GM19240 (cell line): ENCODE data around the gene NRARP.
A peak's percentile ranks its signal among the peaks of the same experiment; 100 is the strongest.
"Not testable (repeated sequence)": the region's sequence is repeated elsewhere in the genome, so short reads cannot be mapped to it uniquely, and the experiment has no call there.

Experiments
- DNase-seq: peaks from one replicate; pipeline ENCODE4 v3.0.0; 2011; ENCODE audit warnings: low spot score; ENCODE audit not compliant: insufficient read length

The NRARP gene

GRCh38 chr9:137302118-137302448 lies at the start of gene NRARP:
TSS of gene NRARP (minus strand) at chr9:137302271. CDS start at chr9:137301928, 343 bp downstream.
- DNase-seq: peak; percentile 92

GRCh38 chr9:137350696-137351584 lies 48.9 kb upstream of the NRARP start:
- DNase-seq: no peak

- no peak for DNase-seq
Measured at GRCh38 chr9:137349471-137350033, 47.5 kb upstream of the NRARP start.

DNA sequence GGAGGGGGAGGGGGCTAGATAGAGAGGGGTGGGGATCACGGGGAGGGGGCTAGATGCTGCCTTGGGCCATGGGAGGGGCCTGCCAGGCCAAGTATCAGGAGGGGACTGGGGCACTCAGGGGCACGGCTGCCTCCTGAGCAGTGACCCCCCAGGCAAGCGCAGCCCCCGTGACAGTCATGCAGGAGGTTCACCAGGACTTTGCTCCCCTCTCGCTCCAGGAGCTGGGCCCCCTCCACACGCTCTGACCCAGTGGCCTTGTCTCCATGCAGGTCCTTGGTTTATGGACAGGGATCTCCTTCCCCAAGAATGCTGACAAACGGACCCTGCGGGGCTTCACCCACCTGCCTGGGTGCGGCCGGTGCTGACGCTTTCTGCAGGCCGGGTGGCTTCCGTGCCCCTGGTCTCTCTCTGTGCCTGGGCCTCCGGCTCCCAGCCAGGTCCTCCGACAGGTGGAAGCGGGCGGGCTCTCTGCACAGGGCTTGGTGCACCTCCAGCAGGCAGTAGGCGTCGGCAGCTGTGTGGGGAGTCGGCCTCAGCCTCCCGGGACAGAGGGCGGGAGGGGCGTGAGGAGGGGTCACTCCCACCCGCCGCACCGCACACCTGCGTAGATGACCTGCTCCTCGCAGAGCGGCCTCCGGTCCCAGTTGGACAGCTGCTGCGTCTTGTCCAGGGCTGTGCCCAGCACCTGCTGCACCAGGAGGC lies 46.8 kb upstream of the NRARP start:
- no peak for DNase-seq

GRCh38 chr9:137347928-137348327 lies 45.9 kb upstream of the NRARP start:
- no peak for DNase-seq

GRCh38 chr9:137342482-137342881 lies 40.4 kb upstream of the NRARP start:
- DNase-seq: no peak

GRCh38 chr9:137341227-137341626 lies 39.2 kb upstream of the NRARP start:
- no peak for DNase-seq

DNA sequence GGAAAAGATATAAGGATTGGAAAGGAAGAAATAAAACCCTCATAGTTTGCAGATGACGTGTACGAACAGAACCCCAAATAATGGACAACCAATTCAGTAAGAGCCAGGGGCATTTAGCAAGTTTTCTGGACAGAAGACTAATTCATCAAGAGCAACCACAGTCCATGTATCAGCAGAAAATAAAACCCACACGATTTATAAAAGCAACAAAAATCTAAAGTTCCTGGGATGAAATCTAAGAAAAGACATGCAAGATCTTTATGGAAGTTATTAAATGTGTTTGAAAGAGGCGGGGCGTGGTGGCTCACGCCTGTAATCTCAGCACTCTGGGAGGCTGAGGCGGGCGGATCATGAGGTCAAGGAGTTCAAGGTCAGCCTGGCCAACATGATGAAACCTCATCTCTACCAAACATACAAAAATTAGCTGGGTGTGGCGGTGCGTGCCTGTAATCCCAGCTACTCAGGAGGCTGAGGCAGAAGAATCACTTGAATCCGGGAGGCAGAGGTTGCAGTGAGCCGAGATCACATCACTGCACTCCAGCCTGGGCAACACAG lies 37.9 kb upstream of the NRARP start:
- DNase-seq: not testable (repeated sequence)

GRCh38 chr9:137339045-137339907 lies 37.2 kb upstream of the NRARP start:
- no peak for DNase-seq

- no peak for DNase-seq
Measured at GRCh38 chr9:137336735-137337134, 34.7 kb upstream of the NRARP start.

GRCh38 chr9:137333016-137333671 lies 31.1 kb upstream of the NRARP start:
- no peak for DNase-seq

DNA sequence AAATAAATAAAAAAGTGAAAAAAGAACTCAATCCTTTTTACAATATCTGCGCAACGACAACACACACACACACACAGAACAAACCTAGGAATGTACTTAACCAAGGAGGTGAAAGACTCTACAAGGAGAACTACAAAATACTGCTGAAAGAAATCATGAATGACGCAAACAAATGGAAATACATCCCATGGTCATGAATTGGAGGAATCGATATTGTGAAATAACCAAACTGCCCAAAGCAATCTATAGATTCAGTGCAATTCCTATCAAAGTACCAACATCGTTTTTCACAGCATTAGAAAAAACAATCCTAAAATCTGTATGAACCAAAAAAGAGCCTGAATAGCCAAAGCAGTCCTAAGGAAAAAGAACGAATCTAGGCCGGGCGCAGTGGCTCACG lies 29.9 kb upstream of the NRARP start:
- no peak for DNase-seq

- no peak for DNase-seq
Measured at GRCh38 chr9:137330689-137331088, 28.6 kb upstream of the NRARP start.

GRCh38 chr9:137329590-137329989 lies 27.5 kb upstream of the NRARP start:
- DNase-seq: not testable (repeated sequence)

DNA sequence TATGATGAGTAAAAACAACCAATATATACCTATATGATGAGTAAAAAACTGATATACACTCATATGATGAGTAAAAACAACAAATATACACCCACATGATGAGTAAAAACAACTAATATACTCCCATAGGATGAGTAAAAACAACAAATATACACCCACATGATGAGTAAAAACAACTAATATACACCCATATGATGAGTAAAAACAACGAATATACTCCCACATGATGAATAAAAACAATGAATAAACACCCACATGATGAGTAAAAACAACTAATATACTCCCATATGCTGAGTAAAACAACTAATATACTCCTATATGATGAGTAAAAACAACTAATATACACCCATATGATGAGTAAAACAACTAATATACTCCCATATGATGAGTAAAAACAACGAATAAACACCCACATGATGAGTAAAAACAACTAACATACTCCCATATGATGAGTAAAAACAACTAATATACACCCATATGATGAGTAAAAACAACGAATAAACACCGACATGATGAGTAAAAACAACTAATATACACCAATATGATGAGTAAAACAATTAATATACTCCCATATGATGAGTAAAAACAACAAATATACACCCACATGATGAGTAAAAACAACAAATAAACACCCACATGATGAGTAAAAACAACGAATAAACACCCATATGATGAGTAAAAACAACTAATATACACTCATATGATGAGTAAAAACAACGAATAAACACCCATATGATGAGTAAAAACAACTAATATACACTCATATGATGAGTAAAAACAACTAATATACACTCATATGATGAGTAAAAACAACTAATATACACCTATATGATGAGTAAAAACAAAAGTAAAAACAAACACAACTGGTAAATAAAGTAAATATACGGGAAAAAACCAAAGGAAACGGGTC lies 25.8 kb upstream of the NRARP start:
- DNase-seq: not testable (repeated sequence)

- no peak for DNase-seq
Measured at GRCh38 chr9:137326445-137327065, 24.5 kb upstream of the NRARP start.

DNA sequence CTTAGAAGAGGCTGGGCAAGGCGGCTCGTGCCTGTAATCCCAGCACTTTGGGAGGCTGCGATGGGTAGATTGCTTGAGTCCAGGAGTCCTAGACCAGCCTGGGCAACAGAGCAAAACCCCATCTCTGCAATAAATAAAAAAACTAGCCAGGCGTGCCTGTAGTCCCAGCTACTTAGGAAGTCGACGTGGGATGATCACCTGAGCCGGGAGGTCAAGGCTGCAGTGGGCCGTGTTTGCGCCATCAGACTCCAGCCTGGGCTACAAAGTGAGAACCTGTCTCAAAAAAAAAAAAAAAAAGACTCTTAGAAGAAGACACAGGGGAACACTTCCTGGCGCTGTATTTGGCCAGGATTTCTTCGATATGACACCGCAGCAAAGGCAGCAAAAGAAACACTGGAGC lies 23.7 kb upstream of the NRARP start:
- DNase-seq: no peak

DNA sequence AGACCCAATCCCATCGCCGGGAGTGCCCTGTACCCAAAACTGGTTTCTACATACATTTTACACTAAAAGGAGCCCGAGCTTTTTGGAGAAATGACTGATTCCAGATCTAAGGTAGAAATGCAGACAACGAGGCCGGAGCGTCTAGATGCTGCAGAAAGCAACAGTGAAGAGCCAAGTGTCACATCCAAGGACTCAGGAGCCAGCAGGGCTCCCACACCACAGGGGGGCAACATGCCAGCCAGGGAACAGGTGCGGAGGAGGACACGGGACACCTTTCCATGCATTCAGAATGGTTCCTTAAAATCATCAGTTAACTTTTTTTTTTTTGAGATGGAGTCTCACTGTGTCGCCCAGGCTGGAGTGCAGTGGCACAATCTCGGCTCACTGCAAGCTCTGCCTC lies 23.1 kb upstream of the NRARP start:
- DNase-seq: no peak
